Liver (tissue), 3 donors: ENCODE measurements around the gene SLC27A5.

Source experiments
- EGR1 ChIP-seq, 2 donors: IDR thresholded peaks; 2 replicates each; pipeline ENCODE4 v1.6.1; 2016 to 2018; ENCODE audit warnings: antibody characterized with exemption in 2 of 2, low read depth in 2 of 2
- TAF1 ChIP-seq: conservative IDR thresholded peaks from 2 replicates; pipeline ENCODE4 v1.6.1; 2016; ENCODE audit warnings: antibody characterized with exemption, mild to moderate bottlenecking
- TF ChIP-seq, protein P1 (sequence below): IDR thresholded peaks from 2 replicates; pipeline ENCODE4 v1.6.1; 2016; ENCODE audit warnings: antibody characterized with exemption, mild to moderate bottlenecking
- TF ChIP-seq, protein P2 (sequence below): fragments of 150-350 bp; IDR thresholded peaks from 2 replicates; pipeline ENCODE4 v1.5.1; 2017; ENCODE audit warnings: improper control_type of control experiment, low read depth, low read length; ENCODE audit not compliant: missing input control
- donor health status: healthy.
- donor health status: healthy.

GRCh38 chr19:58515259-58515658, 3.5 kb upstream of the SLC27A5 start:
- TF ChIP-seq, protein P1, sequence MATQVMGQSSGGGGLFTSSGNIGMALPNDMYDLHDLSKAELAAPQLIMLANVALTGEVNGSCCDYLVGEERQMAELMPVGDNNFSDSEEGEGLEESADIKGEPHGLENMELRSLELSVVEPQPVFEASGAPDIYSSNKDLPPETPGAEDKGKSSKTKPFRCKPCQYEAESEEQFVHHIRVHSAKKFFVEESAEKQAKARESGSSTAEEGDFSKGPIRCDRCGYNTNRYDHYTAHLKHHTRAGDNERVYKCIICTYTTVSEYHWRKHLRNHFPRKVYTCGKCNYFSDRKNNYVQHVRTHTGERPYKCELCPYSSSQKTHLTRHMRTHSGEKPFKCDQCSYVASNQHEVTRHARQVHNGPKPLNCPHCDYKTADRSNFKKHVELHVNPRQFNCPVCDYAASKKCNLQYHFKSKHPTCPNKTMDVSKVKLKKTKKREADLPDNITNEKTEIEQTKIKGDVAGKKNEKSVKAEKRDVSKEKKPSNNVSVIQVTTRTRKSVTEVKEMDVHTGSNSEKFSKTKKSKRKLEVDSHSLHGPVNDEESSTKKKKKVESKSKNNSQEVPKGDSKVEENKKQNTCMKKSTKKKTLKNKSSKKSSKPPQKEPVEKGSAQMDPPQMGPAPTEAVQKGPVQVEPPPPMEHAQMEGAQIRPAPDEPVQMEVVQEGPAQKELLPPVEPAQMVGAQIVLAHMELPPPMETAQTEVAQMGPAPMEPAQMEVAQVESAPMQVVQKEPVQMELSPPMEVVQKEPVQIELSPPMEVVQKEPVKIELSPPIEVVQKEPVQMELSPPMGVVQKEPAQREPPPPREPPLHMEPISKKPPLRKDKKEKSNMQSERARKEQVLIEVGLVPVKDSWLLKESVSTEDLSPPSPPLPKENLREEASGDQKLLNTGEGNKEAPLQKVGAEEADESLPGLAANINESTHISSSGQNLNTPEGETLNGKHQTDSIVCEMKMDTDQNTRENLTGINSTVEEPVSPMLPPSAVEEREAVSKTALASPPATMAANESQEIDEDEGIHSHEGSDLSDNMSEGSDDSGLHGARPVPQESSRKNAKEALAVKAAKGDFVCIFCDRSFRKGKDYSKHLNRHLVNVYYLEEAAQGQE, result no peak
- TF ChIP-seq, protein P2, sequence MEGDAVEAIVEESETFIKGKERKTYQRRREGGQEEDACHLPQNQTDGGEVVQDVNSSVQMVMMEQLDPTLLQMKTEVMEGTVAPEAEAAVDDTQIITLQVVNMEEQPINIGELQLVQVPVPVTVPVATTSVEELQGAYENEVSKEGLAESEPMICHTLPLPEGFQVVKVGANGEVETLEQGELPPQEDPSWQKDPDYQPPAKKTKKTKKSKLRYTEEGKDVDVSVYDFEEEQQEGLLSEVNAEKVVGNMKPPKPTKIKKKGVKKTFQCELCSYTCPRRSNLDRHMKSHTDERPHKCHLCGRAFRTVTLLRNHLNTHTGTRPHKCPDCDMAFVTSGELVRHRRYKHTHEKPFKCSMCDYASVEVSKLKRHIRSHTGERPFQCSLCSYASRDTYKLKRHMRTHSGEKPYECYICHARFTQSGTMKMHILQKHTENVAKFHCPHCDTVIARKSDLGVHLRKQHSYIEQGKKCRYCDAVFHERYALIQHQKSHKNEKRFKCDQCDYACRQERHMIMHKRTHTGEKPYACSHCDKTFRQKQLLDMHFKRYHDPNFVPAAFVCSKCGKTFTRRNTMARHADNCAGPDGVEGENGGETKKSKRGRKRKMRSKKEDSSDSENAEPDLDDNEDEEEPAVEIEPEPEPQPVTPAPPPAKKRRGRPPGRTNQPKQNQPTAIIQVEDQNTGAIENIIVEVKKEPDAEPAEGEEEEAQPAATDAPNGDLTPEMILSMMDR, result no peak
- TF ChIP-seq EGR1 (IDR thresholded peaks at IDR 0.05; ENCODE audit: low read depth in 2 of 2), result no peak
- no peak for TF ChIP-seq TAF1
